GM12873 (cell line): ENCODE data around the gene TSHZ2.

Source experiments
- CTCF ChIP-seq: IDR thresholded peaks from 2 replicates; pipeline ENCODE4 v1.5.1; 2012; ENCODE audit warnings: low read depth, mild to moderate bottlenecking, moderate library complexity, low read length, control low read depth; ENCODE audit not compliant: insufficient read depth; ENCODE audit errors: missing control alignments

The TSHZ2 gene

GRCh38 chr20:53439046-53439445 is 466.9 kb downstream of the TSHZ2 start:
- TF ChIP-seq CTCF: no peak

- TF ChIP-seq CTCF: no peak
Measured at GRCh38 chr20:53439616-53440015, 467.5 kb downstream of the TSHZ2 start.

GRCh38 chr20:53444401-53445149 is 472.4 kb downstream of the TSHZ2 start:
- TF ChIP-seq CTCF: no peak

- no peak for TF ChIP-seq CTCF
Measured at GRCh38 chr20:53445321-53445731, 473.2 kb downstream of the TSHZ2 start.

- TF ChIP-seq CTCF: no peak
Measured at GRCh38 chr20:53445932-53446331, 473.8 kb downstream of the TSHZ2 start.

- no peak for TF ChIP-seq CTCF
Measured at GRCh38 chr20:53447316-53447715, 475.2 kb downstream of the TSHZ2 start.

- no peak for TF ChIP-seq CTCF
Measured at GRCh38 chr20:53448426-53448825, 476.3 kb downstream of the TSHZ2 start.
